RWPE1 (cell line): ENCODE results near the gene HPSE2.

Source experiments
- CTCF ChIA-PET: fragments of 350-600 bp; sonication (Branson Sonifier 250); formaldehyde crosslinking; extraction: SDS; loops from one replicate; lab custom pipeline; 2021; lab: Yijun Ruan, JAX
- POLR2A ChIA-PET: fragments of 400-600 bp; formaldehyde crosslinking; extraction: SDS; loops from one replicate; lab custom pipeline; 2020; ENCODE audit warnings: antibody characterized with exemption; ENCODE audit not compliant: low non-redundant PET; lab: Yijun Ruan, JAX
- DNase-seq: peaks from one replicate; pipeline ENCODE4 v3.0.0; 2012; ENCODE audit warnings: low spot score
- H3K27ac ChIP-seq: fragments of 450-650 bp; 2 replicates; pipeline ENCODE4 v1.5.1; 2017
- CTCF ChIP-seq: fragments of 450-650 bp; conservative IDR thresholded peaks from 2 replicates; pipeline ENCODE4 v1.5.1; 2017; ENCODE audit warnings: low read depth, mild to moderate bottlenecking

HPSE2 gene

GRCh38 chr10:98649170-98649569 is 586.5 kb downstream of the HPSE2 start:
- ChIA-PET CTCF (no interaction called here), POLR2A (no interaction called here)
- no peak overlapping the region for H3K27ac ChIP-seq
- no peak for DNase-seq
- TF ChIP-seq CTCF: no peak

- no peak for DNase-seq
- H3K27ac ChIP-seq: no peak overlapping the region
- CTCF ChIA-PET: interaction anchor here (0.7 kb wide), 1 partner anchor 36 kb away, joined by 4 read pairs; no protein-coding TSS in a partner anchor
- POLR2A ChIA-PET: no interaction called here
- no peak for TF ChIP-seq CTCF
Measured at GRCh38 chr10:98646998-98647917, 588.4 kb downstream of the HPSE2 start.

- no peak for TF ChIP-seq CTCF
- no peak for DNase-seq
- ChIA-PET CTCF (no interaction called here), POLR2A (no interaction called here)
- no peak overlapping the region for H3K27ac ChIP-seq
Measured at GRCh38 chr10:98644466-98644865, 591.2 kb downstream of the HPSE2 start.

GRCh38 chr10:98642281-98642680 is 593.4 kb downstream of the HPSE2 start:
- no peak overlapping the region for H3K27ac ChIP-seq
- no peak for DNase-seq
- CTCF ChIA-PET: no interaction called here
- no peak for TF ChIP-seq CTCF
- POLR2A ChIA-PET: no interaction called here

- CTCF ChIA-PET: no interaction called here
- POLR2A ChIA-PET: no interaction called here
- no peak overlapping the region for H3K27ac ChIP-seq
- TF ChIP-seq CTCF: no peak
- peak; percentile 13 for DNase-seq
Measured at GRCh38 chr10:98638920-98639319, 596.7 kb downstream of the HPSE2 start.

- no peak for TF ChIP-seq CTCF
- no peak for DNase-seq
- POLR2A ChIA-PET: no interaction called here
- CTCF ChIA-PET: interaction anchor here (0.7 kb wide), 1 partner anchor 221 kb away, joined by 3 read pairs; no protein-coding TSS in a partner anchor
- H3K27ac ChIP-seq: no peak overlapping the region
Measured at GRCh38 chr10:98636921-98637329, 598.7 kb downstream of the HPSE2 start.
